22Rv1 (cell line): Measurements from ENCODE around the gene GNAL.

Source experiments
- H3K27ac ChIP-seq: fragments of 450-650 bp; 2 replicates; pipeline ENCODE4 v1.5.1; 2017
- ZFX ChIP-seq: fragments of 450-650 bp; IDR thresholded peaks from 2 replicates; pipeline ENCODE4 v1.6.1; 2017; ENCODE audit warnings: antibody characterized with exemption, borderline replicate concordance
- TF ChIP-seq, protein P1 (sequence below): fragments of 450-650 bp; IDR thresholded peaks from 2 replicates; pipeline ENCODE4 v1.5.1; 2017; ENCODE audit warnings: mild to moderate bottlenecking

The GNAL gene

DNA sequence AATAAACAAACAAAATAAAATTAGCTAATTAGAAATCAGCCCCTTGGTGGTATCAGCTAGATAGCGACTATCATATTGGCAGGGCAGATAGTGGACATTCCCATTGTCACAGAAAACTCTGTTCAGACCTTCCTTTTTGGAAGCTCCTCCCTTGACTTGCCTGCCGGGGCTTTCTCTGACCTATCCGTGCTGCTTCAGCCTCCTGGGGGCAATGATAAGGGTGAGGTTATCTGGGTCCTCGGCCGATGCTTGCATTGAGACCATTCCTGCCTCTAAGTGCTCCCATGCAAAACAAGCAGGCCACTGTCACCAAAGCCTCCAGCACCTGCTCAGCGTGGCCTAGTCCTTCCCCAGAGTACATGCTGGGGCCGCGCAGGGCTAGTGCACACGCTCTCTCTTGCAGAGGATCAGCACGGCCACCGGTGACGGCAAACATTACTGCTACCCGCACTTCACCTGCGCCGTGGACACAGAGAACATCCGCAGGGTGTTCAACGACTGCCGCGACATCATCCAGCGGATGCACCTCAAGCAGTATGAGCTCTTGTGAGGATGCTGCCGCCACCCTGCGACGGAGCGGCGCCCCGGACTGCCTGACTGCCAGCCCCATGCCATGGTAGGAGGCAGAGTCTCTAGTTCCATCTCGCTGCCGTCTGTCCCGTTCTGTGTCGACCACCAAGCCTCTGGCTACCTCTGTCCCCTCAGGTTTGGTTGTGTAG is 191.7 kb downstream of the GNAL start:
- H3K27ac ChIP-seq: no peak overlapping the region
- TF ChIP-seq, protein P1, sequence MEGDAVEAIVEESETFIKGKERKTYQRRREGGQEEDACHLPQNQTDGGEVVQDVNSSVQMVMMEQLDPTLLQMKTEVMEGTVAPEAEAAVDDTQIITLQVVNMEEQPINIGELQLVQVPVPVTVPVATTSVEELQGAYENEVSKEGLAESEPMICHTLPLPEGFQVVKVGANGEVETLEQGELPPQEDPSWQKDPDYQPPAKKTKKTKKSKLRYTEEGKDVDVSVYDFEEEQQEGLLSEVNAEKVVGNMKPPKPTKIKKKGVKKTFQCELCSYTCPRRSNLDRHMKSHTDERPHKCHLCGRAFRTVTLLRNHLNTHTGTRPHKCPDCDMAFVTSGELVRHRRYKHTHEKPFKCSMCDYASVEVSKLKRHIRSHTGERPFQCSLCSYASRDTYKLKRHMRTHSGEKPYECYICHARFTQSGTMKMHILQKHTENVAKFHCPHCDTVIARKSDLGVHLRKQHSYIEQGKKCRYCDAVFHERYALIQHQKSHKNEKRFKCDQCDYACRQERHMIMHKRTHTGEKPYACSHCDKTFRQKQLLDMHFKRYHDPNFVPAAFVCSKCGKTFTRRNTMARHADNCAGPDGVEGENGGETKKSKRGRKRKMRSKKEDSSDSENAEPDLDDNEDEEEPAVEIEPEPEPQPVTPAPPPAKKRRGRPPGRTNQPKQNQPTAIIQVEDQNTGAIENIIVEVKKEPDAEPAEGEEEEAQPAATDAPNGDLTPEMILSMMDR: no peak
- TF ChIP-seq ZFX: no peak

DNA sequence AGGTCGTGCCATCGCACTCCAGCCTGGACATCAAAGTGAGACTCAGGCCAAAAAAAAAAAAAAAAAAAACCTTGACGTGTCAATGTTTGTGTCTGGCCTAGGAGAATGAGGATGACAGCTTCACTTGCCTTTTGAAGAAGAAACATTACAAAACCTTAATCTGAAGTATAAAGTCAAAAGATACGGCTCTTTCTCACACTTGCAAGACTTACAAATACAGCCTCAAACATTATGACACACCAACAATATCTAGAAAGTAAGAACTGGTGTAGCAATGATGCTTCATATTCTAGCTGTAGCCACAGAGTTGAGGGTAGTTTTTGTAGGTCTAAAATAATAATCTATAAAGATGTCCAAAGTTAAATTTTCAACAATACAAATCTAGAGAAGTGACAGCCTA is 193.6 kb downstream of the GNAL start:
- TF ChIP-seq, protein P1: no peak
- H3K27ac ChIP-seq: no peak overlapping the region

DNA sequence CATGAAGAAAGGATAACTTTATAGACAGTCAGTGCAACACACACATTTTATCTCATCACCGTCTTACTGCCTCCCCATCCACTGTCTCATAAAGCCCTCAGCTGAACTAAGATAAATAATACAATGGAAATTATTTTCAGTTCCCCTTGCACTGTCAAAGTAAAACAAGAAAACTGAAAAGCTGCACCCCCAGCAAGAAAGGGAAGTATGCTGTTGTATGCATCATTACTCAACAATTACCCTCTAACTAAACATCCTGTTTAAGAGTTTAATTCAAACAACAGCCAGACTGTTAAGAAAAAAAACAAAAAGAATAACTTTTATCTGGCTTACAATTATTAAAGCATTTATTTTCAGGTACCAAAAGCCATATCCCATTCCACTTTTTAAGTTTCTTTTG is 194.1 kb downstream of the GNAL start:
- TF ChIP-seq, protein P1: no peak
- TF ChIP-seq ZFX: no peak

DNA sequence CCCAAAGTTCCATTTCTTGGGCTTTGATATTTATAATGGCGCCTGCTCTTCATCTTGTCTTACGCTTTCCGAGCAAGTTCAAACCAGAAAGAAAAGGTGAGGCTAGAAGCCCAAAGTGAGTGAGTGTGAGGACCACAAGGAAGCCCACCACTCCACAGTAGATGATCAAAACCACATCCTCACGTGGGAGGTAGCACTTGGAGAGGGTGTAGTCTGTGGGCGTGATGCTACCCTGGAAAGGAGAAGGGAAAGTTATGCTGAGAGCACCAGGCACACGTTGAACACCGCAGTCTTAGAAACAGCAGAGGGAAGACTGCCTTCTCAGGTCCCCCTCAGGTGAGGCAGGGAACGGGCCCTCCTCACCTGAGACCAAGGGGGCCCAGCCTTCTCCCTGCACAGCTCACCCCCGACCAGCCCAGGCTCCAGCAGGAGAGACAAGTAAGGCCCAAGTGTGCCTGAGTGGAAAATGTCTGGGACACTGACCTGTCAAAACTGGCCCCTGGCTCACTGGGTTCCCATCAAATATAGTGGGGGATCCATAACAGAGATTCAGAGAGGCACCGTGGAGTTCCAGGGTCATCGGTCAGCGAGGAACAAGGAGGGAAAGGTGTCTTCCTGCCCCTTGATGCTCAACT is 195.4 kb downstream of the GNAL start:
- TF ChIP-seq ZFX: no peak
- TF ChIP-seq, protein P1: no peak
- H3K27ac ChIP-seq: no peak overlapping the region

More for the DNA sequence above, 194.1 kb downstream of the GNAL start:
- no peak overlapping the region for H3K27ac ChIP-seq

DNA sequence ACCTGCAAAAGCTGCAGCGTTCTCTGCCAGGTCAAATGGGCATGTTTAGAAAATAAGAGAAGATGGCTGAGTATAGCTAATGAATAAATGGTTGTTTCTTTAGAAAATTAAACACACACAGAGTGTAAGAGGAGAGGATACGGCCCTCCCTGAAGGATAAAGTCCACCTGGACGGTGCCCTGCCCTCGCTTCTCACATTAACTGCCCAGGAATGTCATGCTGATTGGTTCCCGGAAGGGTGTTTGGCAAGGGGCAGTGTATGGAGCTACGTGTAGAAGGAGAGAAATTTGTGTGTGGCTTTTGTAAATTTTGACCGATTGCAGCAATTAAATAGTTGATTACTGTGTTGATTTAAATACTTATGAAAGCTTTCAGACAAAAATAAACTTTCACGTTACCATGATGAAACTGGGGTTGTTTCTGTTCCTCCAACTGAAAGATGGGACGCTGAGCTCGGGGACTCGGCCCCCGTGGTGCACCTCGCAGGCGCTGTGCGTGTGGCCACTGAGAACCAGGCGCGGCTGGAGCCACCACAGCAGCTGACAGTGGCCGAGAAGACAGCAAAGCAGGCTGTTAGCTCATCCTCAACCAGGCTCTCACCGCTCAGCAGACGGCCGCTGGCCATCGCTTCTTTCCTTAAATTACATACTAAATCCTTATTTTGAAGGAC is 196.3 kb downstream of the GNAL start:
- no peak overlapping the region for H3K27ac ChIP-seq
- TF ChIP-seq ZFX: no peak
- TF ChIP-seq, protein P1: no peak

DNA sequence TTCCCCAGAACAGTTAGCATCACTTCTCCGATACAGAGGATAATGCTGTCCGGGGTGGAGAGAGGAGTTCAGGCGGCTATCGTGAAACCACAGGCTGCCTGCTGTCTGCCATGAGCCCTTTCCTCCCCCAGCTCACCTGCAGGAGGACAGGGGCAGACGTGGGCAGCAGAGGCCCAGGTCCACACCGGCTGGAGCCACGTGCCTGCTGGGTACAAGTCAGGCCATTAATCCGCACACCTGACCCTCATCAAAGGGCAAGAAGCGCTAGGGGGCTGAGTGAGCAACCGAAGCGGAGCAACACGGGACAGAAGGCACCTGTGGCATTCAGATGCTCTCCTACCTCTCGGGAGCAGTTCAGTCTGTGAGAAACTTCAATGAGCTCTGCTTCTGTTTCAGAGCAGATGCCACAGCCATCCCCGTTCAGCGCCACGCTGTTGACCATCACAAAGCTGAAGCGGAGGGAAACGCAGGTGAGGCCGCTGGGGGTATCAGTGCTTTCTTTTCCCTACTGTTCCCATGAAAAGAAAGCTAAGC is 197.6 kb downstream of the GNAL start:
- H3K27ac ChIP-seq: no peak overlapping the region
- no peak for TF ChIP-seq ZFX
- TF ChIP-seq, protein P1: no peak
